MM.1S (cell line): Measurements from ENCODE around the gene STK32C.

Experiments used
- DNase-seq: peaks from one replicate; pipeline ENCODE4 v3.0.0-alpha.2; 2015
- H2AFZ ChIP-seq: fragments of 300-600 bp; sonication (generic); 2 replicates; pipeline ENCODE4 v1.6.0; 2016; ENCODE audit warnings: antibody characterized with exemption, low read length
- H3F3A ChIP-seq: fragments of 300-600 bp; sonication (generic); 2 replicates; pipeline ENCODE4 v1.6.1; 2016; ENCODE audit warnings: mild to moderate bottlenecking, antibody characterized with exemption, low read length, moderate library complexity, mixed read lengths; ENCODE audit not compliant: insufficient read depth
- H3K27ac ChIP-seq: fragments of 300-600 bp; sonication (generic); 2 replicates; pipeline ENCODE4 v1.5.1; 2016; ENCODE audit warnings: mild to moderate bottlenecking, low read length
- H3K27me3 ChIP-seq: fragments of 300-600 bp; sonication (generic); replicated peaks from 2 replicates; pipeline ENCODE4 v1.6.0; 2016; ENCODE audit warnings: low read length; ENCODE audit not compliant: insufficient read depth
- H3K36me3 ChIP-seq: fragments of 300-600 bp; sonication (generic); replicated peaks from 2 replicates; pipeline ENCODE4 v1.6.1; 2016; ENCODE audit warnings: mild to moderate bottlenecking, low read length, mixed read lengths; ENCODE audit not compliant: insufficient read depth
- H3K4me1 ChIP-seq: fragments of 300-600 bp; sonication (generic); 2 replicates; pipeline ENCODE4 v1.6.1; 2016; ENCODE audit warnings: low read length, mixed read lengths
- H3K4me2 ChIP-seq: fragments of 300-600 bp; sonication (generic); 2 replicates; pipeline ENCODE4 v1.6.0; 2016; ENCODE audit warnings: low read depth, low read length
- H3K4me3 ChIP-seq: fragments of 300-600 bp; sonication (generic); 2 replicates; pipeline ENCODE4 v1.5.1; 2016; ENCODE audit warnings: low read length, mixed read lengths
- H3K79me2 ChIP-seq: fragments of 300-600 bp; sonication (generic); 2 replicates; pipeline ENCODE4 v1.6.1; 2016; ENCODE audit warnings: mixed run types, low read length, mixed read lengths
- H3K9ac ChIP-seq: fragments of 300-600 bp; sonication (generic); 2 replicates; pipeline ENCODE4 v1.6.1; 2016; ENCODE audit warnings: low read length, mixed read lengths
- H3K9me2 ChIP-seq: fragments of 300-600 bp; sonication (generic); replicated peaks from 2 replicates; pipeline ENCODE4 v1.6.1; 2016; ENCODE audit warnings: mild to moderate bottlenecking, low read length, mixed read lengths; ENCODE audit not compliant: insufficient read depth
- H3K9me3 ChIP-seq: fragments of 300-600 bp; sonication (generic); replicated peaks from 2 replicates; pipeline ENCODE4 v1.6.1; 2016; ENCODE audit warnings: mild to moderate bottlenecking, low read length, mixed read lengths; ENCODE audit not compliant: insufficient read depth
- H4K20me1 ChIP-seq: fragments of 300-600 bp; sonication (generic); 2 replicates; pipeline ENCODE4 v1.6.1; 2016; ENCODE audit warnings: mild to moderate bottlenecking, low read length, moderate library complexity, mixed read lengths; ENCODE audit not compliant: insufficient read depth
- EZH2 ChIP-seq: fragments of 300-600 bp; sonication (generic); optimal IDR thresholded peaks from 2 replicates; pipeline ENCODE3; 2017; ENCODE audit warnings: low read depth, mild to moderate bottlenecking, antibody characterized with exemption, low read length, mixed read lengths
- EZH2phosphoT487 ChIP-seq: fragments of 300-600 bp; sonication (generic); IDR thresholded peaks from 2 replicates; pipeline ENCODE4 v1.6.1; 2018; ENCODE audit warnings: antibody characterized with exemption, low read length
- TF ChIP-seq, protein P1 (sequence below): fragments of 300-600 bp; sonication (generic); IDR thresholded peaks from 2 replicates; pipeline ENCODE4 v1.5.1; 2016; ENCODE audit warnings: antibody characterized with exemption, low read length, mixed read lengths

Gene STK32C

DNA sequence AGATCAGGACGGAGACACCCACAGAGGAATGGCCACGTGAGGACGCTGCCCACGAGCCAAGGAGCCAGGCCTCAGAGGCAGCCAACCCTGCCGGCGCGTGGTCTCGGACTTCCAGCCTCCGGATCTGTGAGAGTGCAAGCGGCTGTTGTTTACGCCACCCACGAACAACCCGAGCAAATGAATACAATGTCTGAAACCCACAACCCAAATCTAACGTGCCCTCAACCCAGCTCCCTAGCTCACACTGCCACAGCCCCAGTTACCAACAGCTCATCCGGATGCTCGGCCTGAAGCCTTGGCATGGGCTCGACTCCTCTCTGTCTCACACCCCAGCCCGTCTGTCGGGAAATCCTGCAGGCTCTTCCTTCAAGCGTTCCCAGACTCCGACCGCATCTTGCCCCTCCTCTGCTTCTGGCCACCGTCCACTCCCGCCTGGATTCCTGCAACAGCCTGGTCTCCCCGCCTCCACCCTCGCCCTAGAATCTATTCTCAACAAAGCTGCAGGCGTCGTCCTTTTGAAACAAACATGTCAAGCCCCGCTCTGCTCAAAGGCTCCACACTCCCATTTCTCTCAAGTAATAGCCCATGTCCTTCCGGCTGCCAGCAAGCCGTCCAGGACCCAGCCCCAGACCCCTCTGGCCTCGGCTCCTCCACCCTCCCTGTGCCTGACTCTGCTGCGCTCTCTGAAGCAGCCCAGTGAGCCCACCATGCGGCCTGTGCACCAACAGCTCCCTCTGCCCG, 35.3 kb downstream of the STK32C start:
- TF ChIP-seq EZH2phosphoT487 = no peak
- no peak for TF ChIP-seq EZH2
- TF ChIP-seq, protein P1, sequence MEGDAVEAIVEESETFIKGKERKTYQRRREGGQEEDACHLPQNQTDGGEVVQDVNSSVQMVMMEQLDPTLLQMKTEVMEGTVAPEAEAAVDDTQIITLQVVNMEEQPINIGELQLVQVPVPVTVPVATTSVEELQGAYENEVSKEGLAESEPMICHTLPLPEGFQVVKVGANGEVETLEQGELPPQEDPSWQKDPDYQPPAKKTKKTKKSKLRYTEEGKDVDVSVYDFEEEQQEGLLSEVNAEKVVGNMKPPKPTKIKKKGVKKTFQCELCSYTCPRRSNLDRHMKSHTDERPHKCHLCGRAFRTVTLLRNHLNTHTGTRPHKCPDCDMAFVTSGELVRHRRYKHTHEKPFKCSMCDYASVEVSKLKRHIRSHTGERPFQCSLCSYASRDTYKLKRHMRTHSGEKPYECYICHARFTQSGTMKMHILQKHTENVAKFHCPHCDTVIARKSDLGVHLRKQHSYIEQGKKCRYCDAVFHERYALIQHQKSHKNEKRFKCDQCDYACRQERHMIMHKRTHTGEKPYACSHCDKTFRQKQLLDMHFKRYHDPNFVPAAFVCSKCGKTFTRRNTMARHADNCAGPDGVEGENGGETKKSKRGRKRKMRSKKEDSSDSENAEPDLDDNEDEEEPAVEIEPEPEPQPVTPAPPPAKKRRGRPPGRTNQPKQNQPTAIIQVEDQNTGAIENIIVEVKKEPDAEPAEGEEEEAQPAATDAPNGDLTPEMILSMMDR = no peak
- H3K36me3 ChIP-seq = no peaks in the 10 kb centered on the region

GRCh38 chr10:132271458-132272230, 36.1 kb downstream of the STK32C start:
- H3K4me2 ChIP-seq = no peak overlapping the region
- H3K27ac ChIP-seq = no peak overlapping the region
- no peaks in the 10 kb centered on the region for H3K27me3 ChIP-seq
- no peaks in the 10 kb centered on the region for H3K9me2 ChIP-seq
- H3F3A ChIP-seq = no peaks in the 10 kb centered on the region
- no peaks in the 10 kb centered on the region for H3K4me1 ChIP-seq
- no peak for DNase-seq
- no peak overlapping the region for H3K4me3 ChIP-seq
- H3K9me3 ChIP-seq = no peaks in the 10 kb centered on the region
- TF ChIP-seq EZH2 (no peak), EZH2phosphoT487 (no peak)
- TF ChIP-seq, protein P1 = no peak
- no peak overlapping the region for H2AFZ ChIP-seq
- H3K79me2 ChIP-seq = 0 out of 2 replicates have a peak, but pooled peaks cover 4% of the 10 kb centered on the region
- no peaks in the 10 kb centered on the region for H4K20me1 ChIP-seq
- no peak overlapping the region for H3K9ac ChIP-seq
- no peaks in the 10 kb centered on the region for H3K36me3 ChIP-seq

More for the DNA sequence above, 35.3 kb downstream of the STK32C start:
- Histone ChIP-seq H2AFZ (no peak overlapping the region), H4K20me1 (no peaks in the 10 kb centered on the region), H3K4me1 (no peaks in the 10 kb centered on the region), H3F3A (no peaks in the 10 kb centered on the region), H3K79me2 (0 out of 2 replicates have a peak, but pooled peaks cover 4% of the 10 kb centered on the region), H3K9me2 (no peaks in the 10 kb centered on the region), H3K27ac (no peak overlapping the region), H3K4me2 (no peak overlapping the region), H3K4me3 (no peak overlapping the region), H3K9me3 (no peaks in the 10 kb centered on the region), H3K9ac (no peak overlapping the region), H3K27me3 (no peaks in the 10 kb centered on the region)
- DNase-seq = no peak

GRCh38 chr10:132270721-132271457, 36.9 kb downstream of the STK32C start:
- Histone ChIP-seq H3K4me1 (no peaks in the 10 kb centered on the region), H3K9me2 (no peaks in the 10 kb centered on the region), H3K9ac (no peak overlapping the region), H3F3A (no peaks in the 10 kb centered on the region), H3K27me3 (no peaks in the 10 kb centered on the region), H3K4me3 (no peak overlapping the region), H3K27ac (no peak overlapping the region), H2AFZ (no peak overlapping the region), H3K9me3 (no peaks in the 10 kb centered on the region), H4K20me1 (no peaks in the 10 kb centered on the region), H3K79me2 (0 out of 2 replicates have a peak, but pooled peaks cover 4% of the 10 kb centered on the region), H3K4me2 (no peak overlapping the region), H3K36me3 (no peaks in the 10 kb centered on the region)
- no peak for DNase-seq
- no peak for TF ChIP-seq EZH2
- TF ChIP-seq, protein P1 = no peak
- TF ChIP-seq EZH2phosphoT487 = no peak
